Motor neuron (in vitro differentiated cells): ENCODE measurements around the gene MGAT3. TPM values are rescaled to one million over a fixed set of nuclear protein-coding genes. Genes with fewer than 3 reads are reported as not detected.

ENCODE experiments used
- ATAC-seq, 8 experiments: fragments of 200-7000 bp; cut with Tn5 transposase; replicated peaks in 6 of 8; 2 replicates each; pipeline ENCODE4 v1.8.0; 2021; ENCODE audit warnings: mild to moderate bottlenecking in 8 of 8, moderate library complexity in 8 of 8
- H3K27ac ChIP-seq, 2 donors: fragments of 250-450 bp; sonication (Bioruptor Pico); 2 replicates each; pipeline ENCODE4 v1.9.0; 2021; ENCODE audit warnings: antibody characterized with exemption in 2 of 2, mild to moderate bottlenecking in 2 of 2, moderate library complexity in 1 of 2
- H3K4me1 ChIP-seq, 2 donors: fragments of 250-450 bp; sonication (Bioruptor Pico); replicated peaks in 1 of 2; 2 replicates each; pipeline ENCODE4 v1.6.1; 2021; ENCODE audit warnings: antibody characterized with exemption in 2 of 2, mild to moderate bottlenecking in 2 of 2, moderate library complexity in 1 of 2
- H3K4me3 ChIP-seq, 5 donors: fragments of 250-450 bp; sonication (Bioruptor Pico); 2 replicates each; pipeline ENCODE4 v1.9.0; 2021; ENCODE audit warnings: antibody characterized with exemption in 5 of 5, mild to moderate bottlenecking in 5 of 5, moderate library complexity in 4 of 5
- WGBS, 10 experiments: fragments of 450-650 bp; shearing (Covaris generic); methylation state at CpG; one replicate each; pipeline ENCODE4 v1.0.0; 2022; 5-methylcytosine and 5-hydroxymethylcytosine counted together
- in situ Hi-C, 9 experiments: fragments of 400-800 bp; cut with MboI; loops; one replicate each; pipeline ENCODE4 v1.15.0; 2021; ENCODE audit warnings: low sequenced_read_pairs in 9 of 9, low pct_unique_long_range_greater_than_20kb in 2 of 9; ENCODE audit not compliant: unreplicated experiment in 9 of 9
- total RNA-seq, 8 experiments: library from RNA; unstranded; fragments of 300-600 nt; gene quantifications; 2 replicates each; pipeline versions ENCODE4 v1.2.3 to v1.2.4, GENCODE V29; 2022

MGAT3 gene
- total RNA-seq, 8 experiments from 2014 or later: 17.5 to 28.6 (median 20.4) TPM

GRCh38 chr22:39480557-39480956 is 23.7 kb downstream of the MGAT3 start:
- ATAC-seq: peak in 4 of 8 experiments; percentile 8 to 83 (median 35)
- H3K27ac ChIP-seq: no peak overlapping the region
- 20% methylated on average over 1 of the region's 1 CpG; no CpG with 5 or more reads in 9 of the 10 experiments for WGBS, 10 experiments
- in situ Hi-C loops: loop anchor here in 1 of 9 experiments (25.0 kb wide), 1 partner anchor 318 kb away; the partner anchor contains the start of gene CBX7
- no peak overlapping the region for H3K4me3 ChIP-seq
- H3K4me1 ChIP-seq: peaks cover 8 to 10% of the 10 kb centered on the region in 2 donors

GRCh38 chr22:39481054-39481453 is 24.2 kb downstream of the MGAT3 start:
- H3K4me3 ChIP-seq: no peak overlapping the region
- ATAC-seq: peak in 5 of 8 experiments; percentile 32 to 62 (median 53)
- 53 to 90% (median 83%) methylated on average over 1 to 9 of the region's 16 CpGs; no CpG with 5 or more reads in 5 of the 10 experiments for WGBS, 10 experiments
- peaks cover 3 to 5% of the 10 kb centered on the region in 2 donors for H3K4me1 ChIP-seq
- no peak overlapping the region for H3K27ac ChIP-seq
- in situ Hi-C loops: loop anchor here in 1 of 9 experiments (25.0 kb wide), 1 partner anchor 319 kb away; the partner anchor contains the start of gene CBX7

- WGBS, 10 experiments: 40 to 90% (median 80%) methylated on average over 1 to 5 of the region's 5 CpGs; no CpG with 5 or more reads in 5 of the 10 experiments
Observed at GRCh38 chr22:39481595-39481994, 24.8 kb downstream of the MGAT3 start.

GRCh38 chr22:39482768-39483167 is 26.0 kb downstream of the MGAT3 start:
- no peak overlapping the region for H3K4me3 ChIP-seq
- in situ Hi-C loops: loop anchor here in 1 of 9 experiments (25.0 kb wide), 1 partner anchor 320 kb away; the partner anchor contains the start of gene CBX7
- peak in 1 of 8 experiments; percentile 9 for ATAC-seq
- no peaks in the 10 kb centered on the region for H3K4me1 ChIP-seq
- WGBS, 10 experiments: 90 to 100% methylated on average over 1 to 3 of the region's 3 CpGs; no CpG with 5 or more reads in 8 of the 10 experiments
- no peak overlapping the region for H3K27ac ChIP-seq

More at GRCh38 chr22:39481595-39481994, 24.8 kb downstream of the MGAT3 start:
- in situ Hi-C loops: loop anchor here in 1 of 9 experiments (25.0 kb wide), 1 partner anchor 319 kb away; the partner anchor contains the start of gene CBX7
- H3K27ac ChIP-seq: no peak overlapping the region
- no peak for ATAC-seq
- no peaks in the 10 kb centered on the region for H3K4me1 ChIP-seq
- no peak overlapping the region for H3K4me3 ChIP-seq

GRCh38 chr22:39486951-39487825 is 30.4 kb downstream of the MGAT3 start:
- in situ Hi-C loops: loop anchor here in 1 of 9 experiments (25.0 kb wide), 1 partner anchor 325 kb away; the partner anchor contains the start of gene CBX7
- WGBS, 10 experiments: 80 to 90% methylated on average over 1 to 15 of the region's 45 CpGs; no CpG with 5 or more reads in 8 of the 10 experiments

GRCh38 chr22:39487826-39488520 is 31.2 kb downstream of the MGAT3 start:
- no peak overlapping the region for H3K4me3 ChIP-seq
- ATAC-seq: no peak
- H3K27ac ChIP-seq: no peak overlapping the region
- H3K4me1 ChIP-seq: peaks cover 0 to 5% of the 10 kb centered on the region in 2 donors
- in situ Hi-C loops: loop anchor here in 1 of 9 experiments (25.0 kb wide), 1 partner anchor 326 kb away; the partner anchor contains the start of gene CBX7
- 91 to 100% (median 100%) methylated on average over 1 to 36 of the region's 70 CpGs; no CpG with 5 or more reads in 5 of the 10 experiments for WGBS, 10 experiments

More at GRCh38 chr22:39486951-39487825, 30.4 kb downstream of the MGAT3 start:
- peak in 4 of 8 experiments; percentile 14 to 93 (median 80) for ATAC-seq
- H3K4me3 ChIP-seq: no peak overlapping the region
- peaks cover 0 to 5% of the 10 kb centered on the region in 2 donors for H3K4me1 ChIP-seq
- no peak overlapping the region for H3K27ac ChIP-seq

- no peak overlapping the region for H3K27ac ChIP-seq
- H3K4me1 ChIP-seq: peaks cover 0 to 5% of the 10 kb centered on the region in 2 donors
- 94 to 100% (median 100%) methylated on average over 1 to 13 of the region's 39 CpGs; no CpG with 5 or more reads in 7 of the 10 experiments for WGBS, 10 experiments
- no peak overlapping the region for H3K4me3 ChIP-seq
- in situ Hi-C loops: loop anchor here in 1 of 9 experiments (25.0 kb wide), 1 partner anchor 326 kb away; the partner anchor contains the start of gene CBX7
- ATAC-seq: no peak
Observed at GRCh38 chr22:39488563-39489083, 31.8 kb downstream of the MGAT3 start.

- in situ Hi-C loops: loop anchor here in 1 of 9 experiments (25.0 kb wide), 1 partner anchor 327 kb away; the partner anchor contains the start of gene CBX7
- 10 to 100% (median 80%) methylated on average over 1 to 5 of the region's 17 CpGs; no CpG with 5 or more reads in 3 of the 10 experiments for WGBS, 10 experiments
- H3K4me1 ChIP-seq: peaks cover 0 to 5% of the 10 kb centered on the region in 2 donors
- no peak overlapping the region for H3K27ac ChIP-seq
- no peak overlapping the region for H3K4me3 ChIP-seq
- no peak for ATAC-seq
Observed at GRCh38 chr22:39489094-39490068, 32.6 kb downstream of the MGAT3 start.

GRCh38 chr22:39490135-39490798 is 33.5 kb downstream of the MGAT3 start:
- no peak overlapping the region for H3K4me3 ChIP-seq
- in situ Hi-C loops: loop anchor here in 1 of 9 experiments (25.0 kb wide), 1 partner anchor 328 kb away; the partner anchor contains the start of gene CBX7
- peaks cover 0 to 5% of the 10 kb centered on the region in 2 donors for H3K4me1 ChIP-seq
- WGBS, 10 experiments: 0 to 53% (median 32%) methylated on average over 2 to 8 of the region's 13 CpGs; no CpG with 5 or more reads in 4 of the 10 experiments
- H3K27ac ChIP-seq: no peak overlapping the region
- ATAC-seq: peak; percentile 53 to 92 (median 82)

- ATAC-seq: no peak
- Histone ChIP-seq H3K4me1 (peaks cover 0 to 5% of the 10 kb centered on the region in 2 donors), H3K27ac (no peak overlapping the region), H3K4me3 (no peak overlapping the region)
- in situ Hi-C loops: loop anchor here in 1 of 9 experiments (25.0 kb wide), 1 partner anchor 329 kb away; the partner anchor contains the start of gene CBX7
- 57 to 60% (median 60%) methylated on average over 1 to 2 of the region's 9 CpGs; no CpG with 5 or more reads in 7 of the 10 experiments for WGBS, 10 experiments
Observed at GRCh38 chr22:39490966-39491680, 34.3 kb downstream of the MGAT3 start.
